ENCODE results near the gene PSMG4.

The PSMG4 gene

DNA sequence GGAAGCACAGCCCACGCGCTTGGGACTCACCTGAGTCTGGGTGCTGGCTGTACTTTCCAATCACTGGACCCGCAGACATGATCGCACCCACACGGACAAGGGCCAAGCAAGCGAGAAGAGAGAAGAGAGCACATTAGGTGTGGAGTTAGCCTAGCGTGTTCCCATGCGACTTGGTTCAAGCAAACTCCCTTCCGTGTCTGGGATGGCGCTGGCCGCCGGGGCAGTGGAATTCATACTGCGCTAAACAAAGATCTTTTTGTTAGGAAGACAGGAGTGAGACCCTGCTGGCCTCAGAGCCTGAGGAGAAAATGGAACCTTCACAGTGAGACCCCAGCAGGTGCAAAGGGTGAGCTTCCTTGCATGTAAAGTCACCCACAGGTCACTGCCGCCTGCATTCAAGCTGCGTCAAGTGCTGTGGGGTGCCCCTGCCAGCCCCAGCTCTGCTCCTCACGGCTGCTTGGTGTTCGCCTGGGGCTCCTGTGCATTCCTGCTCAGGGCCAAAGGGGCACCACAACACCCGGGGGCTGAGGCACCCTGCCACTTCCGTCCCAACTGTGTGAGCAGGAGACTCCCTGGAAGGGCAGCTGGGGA lies 26.4 kb downstream of the PSMG4 start:
- Histone ChIP-seq H3K27ac (ENCODE audit: low read length) (no peak overlapping the region), H3K27me3 (ENCODE audit: control insufficient read depth in 1 of 2, insufficient read depth in 2 of 2, low read length in 2 of 2) (no peaks in the 10 kb centered on the region), H3K4me1 (ENCODE audit: control insufficient read depth, insufficient read depth, low read length) (peaks cover 24% of the 10 kb centered on the region), H3K4me3 (ENCODE audit: low read length in 2 of 2) (no peak overlapping the region), H3K9ac (ENCODE audit: low read length in 2 of 2) (no peak overlapping the region), H3K9me3 (ENCODE audit: control insufficient read depth in 2 of 2, low read length in 2 of 2) (no peaks in the 10 kb centered on the region), H3K36me3 (ENCODE audit: control insufficient read depth in 2 of 2, insufficient read depth in 2 of 2, low read length in 2 of 2) (peaks cover 2 to 9% of the 10 kb centered on the region in 2 donors)

GRCh38 chr6:3285732-3286131 lies 27.0 kb downstream of the PSMG4 start:
- H3K9me3 ChIP-seq (ENCODE audit: control insufficient read depth in 2 of 2, low read length in 2 of 2), result no peaks in the 10 kb centered on the region
- peaks cover 2 to 9% of the 10 kb centered on the region in 2 donors for H3K36me3 ChIP-seq (ENCODE audit: control insufficient read depth in 2 of 2, insufficient read depth in 2 of 2, low read length in 2 of 2)

DNA sequence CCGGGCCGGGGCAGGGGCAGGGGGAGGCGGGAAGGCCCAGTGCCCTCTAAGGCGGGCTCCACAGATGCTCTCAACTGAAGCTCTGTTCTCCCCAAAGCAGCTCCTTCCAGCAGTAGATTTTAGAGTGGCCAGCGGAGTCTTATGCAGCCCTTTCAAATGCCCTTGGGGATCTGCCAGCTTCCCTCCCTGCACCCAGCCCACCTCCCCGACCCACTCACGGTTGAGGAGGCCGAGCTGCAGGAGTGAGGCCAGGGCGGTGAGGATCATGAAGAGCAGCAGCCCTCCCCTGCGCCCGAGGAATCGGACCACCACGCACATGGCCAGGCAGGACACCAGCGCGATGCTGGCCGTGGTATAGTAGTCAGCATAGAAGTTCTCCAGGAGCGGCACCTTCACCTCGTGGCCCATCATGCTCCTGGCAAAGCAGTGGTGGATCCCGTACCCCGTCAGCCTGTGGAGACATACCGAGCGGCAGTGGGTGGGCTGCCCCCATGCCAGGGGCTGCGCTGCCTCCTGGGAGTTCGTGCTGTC lies 28.0 kb downstream of the PSMG4 start:
- Histone ChIP-seq H3K27ac (ENCODE audit: low read length) (no peak overlapping the region), H3K9ac (ENCODE audit: low read length in 2 of 2) (no peak overlapping the region), H3K4me1 (ENCODE audit: control insufficient read depth, insufficient read depth, low read length) (peaks cover 22% of the 10 kb centered on the region), H3K36me3 (ENCODE audit: control insufficient read depth in 2 of 2, insufficient read depth in 2 of 2, low read length in 2 of 2) (peaks cover 2 to 9% of the 10 kb centered on the region in 2 donors), H3K4me3 (ENCODE audit: low read length in 2 of 2) (no peak overlapping the region), H3K27me3 (ENCODE audit: control insufficient read depth in 1 of 2, insufficient read depth in 2 of 2, low read length in 2 of 2) (no peaks in the 10 kb centered on the region), H3K9me3 (ENCODE audit: control insufficient read depth in 2 of 2, low read length in 2 of 2) (no peaks in the 10 kb centered on the region)

More at GRCh38 chr6:3285732-3286131, 27.0 kb downstream of the PSMG4 start:
- H3K27ac ChIP-seq (ENCODE audit: low read length), result no peak overlapping the region
- no peaks in the 10 kb centered on the region for H3K27me3 ChIP-seq (ENCODE audit: control insufficient read depth in 1 of 2, insufficient read depth in 2 of 2, low read length in 2 of 2)
- H3K4me1 ChIP-seq (ENCODE audit: control insufficient read depth, insufficient read depth, low read length), result peaks cover 24% of the 10 kb centered on the region
- H3K9ac ChIP-seq (ENCODE audit: low read length in 2 of 2), result no peak overlapping the region
- no peak overlapping the region for H3K4me3 ChIP-seq (ENCODE audit: low read length in 2 of 2)

GRCh38 chr6:3287308-3287707 lies 28.6 kb downstream of the PSMG4 start:
- H3K9ac ChIP-seq (ENCODE audit: low read length in 2 of 2), result no peak overlapping the region
- peaks cover 2 to 9% of the 10 kb centered on the region in 2 donors for H3K36me3 ChIP-seq (ENCODE audit: control insufficient read depth in 2 of 2, insufficient read depth in 2 of 2, low read length in 2 of 2)
- no peak overlapping the region for H3K27ac ChIP-seq (ENCODE audit: low read length)
- no peaks in the 10 kb centered on the region for H3K27me3 ChIP-seq (ENCODE audit: control insufficient read depth in 1 of 2, insufficient read depth in 2 of 2, low read length in 2 of 2)
- H3K9me3 ChIP-seq (ENCODE audit: control insufficient read depth in 2 of 2, low read length in 2 of 2), result no peaks in the 10 kb centered on the region
- H3K4me1 ChIP-seq (ENCODE audit: control insufficient read depth, insufficient read depth, low read length), result peaks cover 17% of the 10 kb centered on the region
- no peak overlapping the region for H3K4me3 ChIP-seq (ENCODE audit: low read length in 2 of 2)

DNA sequence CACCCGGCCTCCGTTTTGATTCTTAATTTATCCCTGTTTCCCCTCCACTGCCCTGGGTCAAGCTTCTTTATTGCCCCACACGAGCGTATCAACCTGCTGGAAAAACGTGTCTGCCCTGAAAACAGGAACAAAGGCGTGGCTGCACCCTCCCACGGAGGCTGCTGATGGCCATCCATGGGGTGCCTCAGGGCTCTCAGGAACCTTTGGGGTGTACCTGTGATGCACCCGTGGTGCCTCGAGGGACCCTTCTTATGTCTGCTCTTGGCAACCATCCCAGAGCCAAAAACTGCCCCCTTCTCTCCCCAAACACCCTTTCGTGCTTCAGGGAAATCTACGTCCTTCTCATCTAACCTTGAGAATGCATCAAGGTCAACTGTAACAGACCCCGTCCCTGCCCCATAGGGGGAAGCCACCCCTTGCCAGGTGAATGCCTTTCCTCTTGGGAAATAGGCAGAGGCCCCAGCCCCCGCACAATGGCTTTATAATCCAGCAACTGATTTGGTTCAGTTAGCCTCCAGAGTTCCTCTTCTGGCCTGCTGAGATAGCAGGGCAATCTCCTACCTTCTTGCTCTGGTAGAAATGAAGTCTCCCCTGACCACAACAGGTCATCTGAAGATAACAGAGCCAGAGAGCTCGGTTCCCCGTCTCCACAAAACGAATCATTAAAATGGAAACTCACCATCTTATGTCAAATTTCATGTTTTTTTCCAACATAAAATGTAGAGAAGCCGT lies 29.4 kb downstream of the PSMG4 start:
- Histone ChIP-seq H3K27ac (ENCODE audit: low read length) (no peak overlapping the region), H3K4me1 (ENCODE audit: control insufficient read depth, insufficient read depth, low read length) (peaks cover 11% of the 10 kb centered on the region), H3K36me3 (ENCODE audit: control insufficient read depth in 2 of 2, insufficient read depth in 2 of 2, low read length in 2 of 2) (peaks cover 2 to 6% of the 10 kb centered on the region in 2 donors), H3K9ac (ENCODE audit: low read length in 2 of 2) (no peak overlapping the region), H3K27me3 (ENCODE audit: control insufficient read depth in 1 of 2, insufficient read depth in 2 of 2, low read length in 2 of 2) (no peaks in the 10 kb centered on the region), H3K4me3 (ENCODE audit: low read length in 2 of 2) (no peak overlapping the region), H3K9me3 (ENCODE audit: control insufficient read depth in 2 of 2, low read length in 2 of 2) (no peaks in the 10 kb centered on the region)

GRCh38 chr6:3288711-3289663 lies 30.2 kb downstream of the PSMG4 start:
- H3K9ac ChIP-seq (ENCODE audit: low read length in 2 of 2), result no peak overlapping the region
- H3K9me3 ChIP-seq (ENCODE audit: control insufficient read depth in 2 of 2, low read length in 2 of 2), result no peaks in the 10 kb centered on the region
- H3K4me3 ChIP-seq (ENCODE audit: low read length in 2 of 2), result no peak overlapping the region
- H3K27ac ChIP-seq (ENCODE audit: low read length), result no peak overlapping the region
- H3K36me3 ChIP-seq (ENCODE audit: control insufficient read depth in 2 of 2, insufficient read depth in 2 of 2, low read length in 2 of 2), result peaks cover 2 to 6% of the 10 kb centered on the region in 2 donors
- H3K27me3 ChIP-seq (ENCODE audit: control insufficient read depth in 1 of 2, insufficient read depth in 2 of 2, low read length in 2 of 2), result no peaks in the 10 kb centered on the region
- H3K4me1 ChIP-seq (ENCODE audit: control insufficient read depth, insufficient read depth, low read length), result peaks cover 11% of the 10 kb centered on the region

GRCh38 chr6:3289664-3290055 lies 30.9 kb downstream of the PSMG4 start:
- H3K4me1 ChIP-seq (ENCODE audit: control insufficient read depth, insufficient read depth, low read length), result peaks cover 7% of the 10 kb centered on the region
- peaks cover 2 to 6% of the 10 kb centered on the region in 2 donors for H3K36me3 ChIP-seq (ENCODE audit: control insufficient read depth in 2 of 2, insufficient read depth in 2 of 2, low read length in 2 of 2)
- H3K27ac ChIP-seq (ENCODE audit: low read length), result no peak overlapping the region
- no peak overlapping the region for H3K4me3 ChIP-seq (ENCODE audit: low read length in 2 of 2)
- no peaks in the 10 kb centered on the region for H3K9me3 ChIP-seq (ENCODE audit: control insufficient read depth in 2 of 2, low read length in 2 of 2)
- no peaks in the 10 kb centered on the region for H3K27me3 ChIP-seq (ENCODE audit: control insufficient read depth in 1 of 2, insufficient read depth in 2 of 2, low read length in 2 of 2)
- H3K9ac ChIP-seq (ENCODE audit: low read length in 2 of 2), result no peak overlapping the region

- Histone ChIP-seq H3K27ac (ENCODE audit: low read length) (no peak overlapping the region), H3K27me3 (ENCODE audit: control insufficient read depth in 1 of 2, insufficient read depth in 2 of 2, low read length in 2 of 2) (no peaks in the 10 kb centered on the region), H3K4me1 (ENCODE audit: control insufficient read depth, insufficient read depth, low read length) (peaks cover 4% of the 10 kb centered on the region), H3K9me3 (ENCODE audit: control insufficient read depth in 2 of 2, low read length in 2 of 2) (no peaks in the 10 kb centered on the region), H3K9ac (ENCODE audit: low read length in 2 of 2) (no peak overlapping the region), H3K36me3 (ENCODE audit: control insufficient read depth in 2 of 2, insufficient read depth in 2 of 2, low read length in 2 of 2) (peaks cover under 1 to 2% of the 10 kb centered on the region in 2 donors), H3K4me3 (ENCODE audit: low read length in 2 of 2) (no peak overlapping the region)
Measured at GRCh38 chr6:3290149-3290930, 31.6 kb downstream of the PSMG4 start.

DNA sequence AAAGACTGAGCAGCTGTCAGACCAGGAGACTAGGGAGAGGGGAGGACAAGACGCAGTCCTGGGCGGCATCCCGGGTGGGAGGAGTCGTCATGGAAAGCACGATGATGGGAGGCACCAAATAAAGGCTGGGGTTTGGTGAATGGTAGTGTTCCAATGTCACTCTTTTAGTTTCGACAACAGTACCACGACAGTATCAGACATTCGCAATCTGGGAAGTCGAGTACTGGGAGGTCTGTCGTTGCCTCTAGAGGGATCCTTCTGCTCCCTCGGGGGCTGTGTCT lies 32.1 kb downstream of the PSMG4 start:
- Histone ChIP-seq H3K9ac (ENCODE audit: low read length in 2 of 2) (no peak overlapping the region), H3K27me3 (ENCODE audit: control insufficient read depth in 1 of 2, insufficient read depth in 2 of 2, low read length in 2 of 2) (no peaks in the 10 kb centered on the region), H3K4me3 (ENCODE audit: low read length in 2 of 2) (no peak overlapping the region), H3K9me3 (ENCODE audit: control insufficient read depth in 2 of 2, low read length in 2 of 2) (no peaks in the 10 kb centered on the region), H3K27ac (ENCODE audit: low read length) (no peak overlapping the region), H3K4me1 (ENCODE audit: control insufficient read depth, insufficient read depth, low read length) (peaks cover 4% of the 10 kb centered on the region), H3K36me3 (ENCODE audit: control insufficient read depth in 2 of 2, insufficient read depth in 2 of 2, low read length in 2 of 2) (peaks cover 0 to 2% of the 10 kb centered on the region in 2 donors)

DNA sequence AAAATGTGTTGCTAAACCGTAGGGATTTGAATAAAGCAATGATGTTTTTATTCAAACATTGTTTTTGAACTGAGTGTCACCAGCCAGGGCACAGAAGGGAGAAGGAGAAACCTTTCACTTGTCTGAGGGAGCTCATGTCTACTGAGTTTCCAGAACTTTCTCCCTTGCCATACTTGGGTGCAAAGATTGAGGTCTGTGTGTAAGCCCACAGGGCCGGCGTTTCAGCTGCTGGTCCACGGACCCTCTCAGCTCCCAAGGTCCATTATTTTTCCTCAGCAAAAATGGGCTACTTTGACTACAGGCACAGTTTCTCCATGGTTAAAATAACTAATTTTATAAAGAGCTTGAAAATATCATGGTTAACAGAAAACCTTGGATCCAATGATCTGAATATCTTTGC lies 32.6 kb downstream of the PSMG4 start:
- no peak overlapping the region for H3K27ac ChIP-seq (ENCODE audit: low read length)
- no peak overlapping the region for H3K9ac ChIP-seq (ENCODE audit: low read length in 2 of 2)
- H3K27me3 ChIP-seq (ENCODE audit: control insufficient read depth in 1 of 2, insufficient read depth in 2 of 2, low read length in 2 of 2), result no peaks in the 10 kb centered on the region
- H3K4me1 ChIP-seq (ENCODE audit: control insufficient read depth, insufficient read depth, low read length), result peaks cover 4% of the 10 kb centered on the region
- H3K9me3 ChIP-seq (ENCODE audit: control insufficient read depth in 2 of 2, low read length in 2 of 2), result no peaks in the 10 kb centered on the region
- no peak overlapping the region for H3K4me3 ChIP-seq (ENCODE audit: low read length in 2 of 2)
- peaks cover 0 to 2% of the 10 kb centered on the region in 2 donors for H3K36me3 ChIP-seq (ENCODE audit: control insufficient read depth in 2 of 2, insufficient read depth in 2 of 2, low read length in 2 of 2)

Data from stomach smooth muscle (tissue), 2 donors.